Mucosa of rectum (tissue), 2 donors: ENCODE measurements around the gene RTN4RL1.
"Not testable (repeated sequence)": the region's sequence is repeated elsewhere in the genome, so short reads cannot be mapped to it uniquely, and the experiment has no call there.

ENCODE experiments used
- H3K27ac ChIP-seq, 2 donors: one replicate each; pipeline ENCODE4 v1.7.0; 2013; ENCODE audit warnings: inconsistent platforms in 2 of 2, low read depth in 2 of 2, low read length in 2 of 2
- H3K27me3 ChIP-seq, 2 donors: one replicate each; pipeline ENCODE4 v1.7.0; 2013; ENCODE audit warnings: low read length in 2 of 2; ENCODE audit not compliant: control insufficient read depth in 2 of 2, insufficient read depth in 2 of 2
- H3K36me3 ChIP-seq, 2 donors: one replicate each; pipeline ENCODE4 v1.7.0; 2013; ENCODE audit warnings: low read length in 2 of 2; ENCODE audit not compliant: control insufficient read depth in 2 of 2, insufficient read depth in 2 of 2
- H3K4me1 ChIP-seq, 2 donors: one replicate each; pipeline ENCODE4 v1.7.0; 2013; ENCODE audit warnings: low read length in 2 of 2, mild to moderate bottlenecking in 1 of 2; ENCODE audit not compliant: control insufficient read depth in 2 of 2, insufficient read depth in 2 of 2
- H3K4me3 ChIP-seq, 2 donors: one replicate each; pipeline ENCODE4 v1.7.0; 2013; ENCODE audit warnings: low read length in 2 of 2
- H3K9ac ChIP-seq, 2 donors: one replicate each; pipeline ENCODE4 v1.7.0; 2013; ENCODE audit warnings: low read length in 2 of 2, low read depth in 1 of 2, mild to moderate bottlenecking in 1 of 2
- H3K9me3 ChIP-seq, 2 donors: one replicate each; pipeline ENCODE4 v1.7.0; 2013; ENCODE audit warnings: low read length in 2 of 2; ENCODE audit not compliant: control insufficient read depth in 2 of 2
- donor health status: healthy.
- donor health status: Normal muscosa, but diverticular disease.

Gene RTN4RL1

DNA sequence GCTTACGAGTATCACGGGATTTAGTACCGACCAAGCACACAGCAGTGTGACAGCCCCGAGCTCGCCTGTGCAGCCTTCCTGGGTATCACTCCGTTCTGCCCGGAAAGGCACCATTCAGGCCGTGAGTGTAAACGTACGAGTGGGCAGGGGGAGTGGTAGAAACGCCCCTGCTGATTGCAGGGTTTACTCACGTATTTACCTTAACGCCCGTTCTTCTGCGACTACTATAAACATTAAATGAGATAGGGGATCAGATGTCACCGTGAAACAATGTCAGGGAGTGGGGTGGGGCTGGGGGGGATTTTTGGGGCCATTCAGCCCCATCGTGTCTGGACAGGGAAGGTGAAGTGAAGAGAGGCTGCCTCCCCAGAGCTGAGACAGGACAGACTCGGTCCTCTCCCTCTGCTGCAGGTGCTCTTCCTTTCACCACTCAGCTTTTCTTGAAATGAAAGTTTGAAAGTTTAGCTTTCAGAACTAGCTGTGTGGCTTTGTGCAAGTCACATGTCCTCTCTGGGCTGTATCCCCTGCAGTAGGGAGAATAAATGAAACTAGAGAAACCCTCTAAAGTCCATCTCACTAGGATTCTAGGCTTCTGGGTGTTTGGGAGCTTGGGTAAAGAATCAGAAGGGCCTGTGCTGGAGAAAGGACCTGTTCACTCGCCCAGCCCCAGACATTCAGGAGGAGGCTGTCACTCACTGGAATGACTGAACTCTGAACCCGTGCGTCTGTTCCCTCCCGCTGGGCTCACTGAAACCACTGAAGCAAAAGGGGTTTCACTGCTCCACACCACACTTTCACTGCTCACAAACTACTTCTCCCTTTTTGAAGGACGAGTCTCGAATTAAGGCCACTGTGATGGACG lies 128.7 kb downstream of the RTN4RL1 start:
- Histone ChIP-seq H3K9ac (no peak overlapping the region), H3K36me3 (peaks cover 45 to 51% of the 10 kb centered on the region in 2 donors), H3K9me3 (no peaks in the 10 kb centered on the region)

GRCh38 chr17:1895479-1895878 lies 129.7 kb downstream of the RTN4RL1 start:
- peaks cover 45 to 58% of the 10 kb centered on the region in 2 donors for H3K36me3 ChIP-seq
- not testable (repeated sequence) for H3K4me3 ChIP-seq

More for the DNA sequence above, 128.7 kb downstream of the RTN4RL1 start:
- no peaks in the 10 kb centered on the region for H3K27me3 ChIP-seq
- H3K27ac ChIP-seq = no peak overlapping the region
- no peak overlapping the region for H3K4me3 ChIP-seq
- no peaks in the 10 kb centered on the region for H3K4me1 ChIP-seq

DNA sequence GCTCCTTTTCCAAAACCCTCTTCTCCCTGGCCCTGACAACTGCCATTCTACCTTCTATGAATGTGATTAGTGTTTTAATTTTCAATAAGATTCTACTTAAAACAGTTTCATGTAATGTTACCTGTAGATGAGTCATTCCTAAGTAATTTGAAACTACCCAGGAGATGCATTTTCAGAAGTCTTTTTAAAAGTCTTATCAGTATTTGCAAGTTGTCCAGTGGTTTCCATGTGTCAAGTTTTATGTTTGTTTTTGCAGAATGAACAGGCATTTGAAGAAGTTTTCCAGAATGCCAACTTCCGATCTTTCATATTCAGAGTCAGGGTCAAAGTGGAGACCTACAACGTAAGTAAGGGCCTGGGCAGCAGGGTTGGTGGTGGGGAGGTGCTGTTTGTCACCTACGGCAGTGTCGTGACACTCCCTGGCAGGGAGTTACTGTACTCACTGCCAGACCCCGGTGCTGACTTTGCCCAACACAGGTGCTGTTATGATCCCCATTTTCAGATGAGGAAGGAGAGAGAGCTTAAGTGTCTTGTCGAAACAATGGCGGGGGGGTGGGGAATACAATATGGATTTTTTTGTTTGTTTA lies 130.3 kb downstream of the RTN4RL1 start:
- H3K9me3 ChIP-seq = no peaks in the 10 kb centered on the region
- no peaks in the 10 kb centered on the region for H3K27me3 ChIP-seq
- H3K27ac ChIP-seq = no peak overlapping the region
- no peak overlapping the region for H3K9ac ChIP-seq
- no peak overlapping the region for H3K4me3 ChIP-seq
- H3K36me3 ChIP-seq = peaks cover 48 to 61% of the 10 kb centered on the region in 2 donors
- H3K4me1 ChIP-seq = no peaks in the 10 kb centered on the region

More at GRCh38 chr17:1895479-1895878, 129.7 kb downstream of the RTN4RL1 start:
- not testable (repeated sequence) for H3K27me3 ChIP-seq, H3K9me3 ChIP-seq, H3K27ac ChIP-seq, H3K4me1 ChIP-seq, H3K9ac ChIP-seq

DNA sequence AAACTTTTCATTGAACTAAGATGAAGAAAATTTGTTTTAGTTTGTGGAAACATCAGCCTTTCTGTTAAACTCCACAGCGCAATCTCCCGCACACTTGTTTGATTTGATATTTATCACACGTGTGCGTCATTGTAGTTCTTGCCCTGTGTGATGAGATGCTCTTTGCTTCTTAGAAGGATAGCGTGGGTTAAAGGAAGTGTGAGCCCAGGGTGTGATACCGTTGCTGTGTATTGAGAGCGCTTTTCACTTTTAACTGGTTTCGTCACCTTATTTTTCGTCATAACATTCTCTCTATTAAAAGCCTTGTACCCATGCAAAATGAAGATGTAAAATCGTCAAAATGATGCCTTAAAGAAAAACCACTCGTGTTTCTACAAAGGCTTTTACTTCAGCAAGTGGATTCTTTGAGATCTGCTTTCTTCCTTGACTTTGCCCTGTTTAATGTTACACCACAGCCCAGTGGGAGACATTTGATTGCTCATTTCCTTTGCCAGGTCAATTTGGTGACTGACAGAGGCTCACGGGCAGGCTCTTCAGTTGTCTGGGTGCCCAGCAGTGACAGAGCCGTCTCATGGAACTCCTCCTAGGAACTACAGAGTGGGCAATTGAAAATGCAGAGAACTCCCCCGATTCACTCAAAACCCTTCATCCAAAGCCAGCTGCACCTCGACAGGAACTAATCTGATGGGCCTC lies 134.2 kb downstream of the RTN4RL1 start:
- Histone ChIP-seq H3K4me1 (peaks cover 0 to 3% of the 10 kb centered on the region in 2 donors), H3K27me3 (no peaks in the 10 kb centered on the region), H3K4me3 (no peak overlapping the region), H3K36me3 (peaks cover 48 to 53% of the 10 kb centered on the region in 2 donors), H3K27ac (no peak overlapping the region), H3K9me3 (no peaks in the 10 kb centered on the region), H3K9ac (no peak overlapping the region)

DNA sequence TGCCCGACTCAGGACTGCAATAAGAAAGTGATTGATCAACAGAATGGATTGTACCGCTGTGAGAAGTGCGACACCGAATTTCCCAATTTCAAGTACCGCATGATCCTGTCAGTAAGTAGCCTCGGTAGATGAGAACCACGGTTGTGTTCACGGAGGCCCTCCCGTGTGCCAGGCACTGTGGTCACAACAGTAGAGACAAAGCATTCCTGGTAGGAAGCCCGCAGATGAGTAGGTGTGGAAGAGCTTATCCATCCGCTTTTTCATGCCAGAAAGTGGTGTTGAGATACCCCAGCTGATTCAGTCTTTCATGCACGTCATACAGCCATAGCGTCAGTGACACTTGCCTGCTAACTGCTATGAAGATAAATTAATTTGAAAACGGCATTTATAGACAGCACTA lies 136.4 kb downstream of the RTN4RL1 start:
- H3K4me1 ChIP-seq = peaks cover 0 to 3% of the 10 kb centered on the region in 2 donors
- H3K9me3 ChIP-seq = no peaks in the 10 kb centered on the region
- H3K4me3 ChIP-seq = no peak overlapping the region
- no peak overlapping the region for H3K27ac ChIP-seq
- H3K36me3 ChIP-seq = peaks cover 57 to 59% of the 10 kb centered on the region in 2 donors
- no peaks in the 10 kb centered on the region for H3K27me3 ChIP-seq
- H3K9ac ChIP-seq = no peak overlapping the region
